ENCODE results near the gene TRO. TPM values are rescaled to one million over a fixed set of nuclear protein-coding genes. Genes with fewer than 3 reads are reported as not detected.

The TRO gene
- total RNA-seq, 1 donor from 2014 or later: 174 TPM

DNA sequence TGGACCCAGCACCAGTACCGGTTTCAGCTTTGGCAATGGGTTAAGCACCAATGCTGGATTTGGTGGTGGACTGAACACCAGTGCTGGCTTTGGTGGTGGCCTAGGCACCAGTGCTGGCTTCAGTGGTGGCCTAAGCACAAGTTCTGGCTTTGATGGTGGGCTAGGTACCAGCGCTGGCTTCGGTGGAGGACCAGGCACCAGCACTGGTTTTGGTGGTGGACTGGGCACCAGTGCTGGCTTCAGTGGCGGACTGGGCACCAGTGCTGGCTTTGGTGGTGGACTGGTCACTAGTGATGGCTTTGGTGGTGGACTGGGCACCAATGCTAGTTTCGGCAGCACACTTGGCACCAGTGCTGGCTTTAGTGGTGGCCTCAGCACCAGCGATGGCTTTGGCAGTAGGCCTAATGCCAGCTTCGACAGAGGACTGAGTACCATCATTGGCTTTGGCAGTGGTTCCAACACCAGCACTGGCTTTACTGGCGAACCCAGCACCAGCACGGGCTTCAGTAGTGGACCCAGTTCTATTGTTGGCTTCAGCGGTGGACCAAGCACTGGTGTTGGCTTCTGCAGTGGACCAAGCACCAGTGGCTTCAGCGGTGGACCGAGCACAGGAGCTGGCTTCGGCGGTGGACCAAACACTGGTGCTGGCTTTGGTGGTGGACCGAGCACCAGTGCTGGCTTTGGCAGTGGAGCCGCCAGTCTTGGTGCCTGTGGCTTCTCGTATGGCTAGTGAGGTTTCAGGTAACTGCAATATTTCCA, 9.8 kb downstream of the TRO start:
- no peak overlapping the region for H3K27ac Mint-ChIP-seq
- TF ChIP-seq, protein P1, sequence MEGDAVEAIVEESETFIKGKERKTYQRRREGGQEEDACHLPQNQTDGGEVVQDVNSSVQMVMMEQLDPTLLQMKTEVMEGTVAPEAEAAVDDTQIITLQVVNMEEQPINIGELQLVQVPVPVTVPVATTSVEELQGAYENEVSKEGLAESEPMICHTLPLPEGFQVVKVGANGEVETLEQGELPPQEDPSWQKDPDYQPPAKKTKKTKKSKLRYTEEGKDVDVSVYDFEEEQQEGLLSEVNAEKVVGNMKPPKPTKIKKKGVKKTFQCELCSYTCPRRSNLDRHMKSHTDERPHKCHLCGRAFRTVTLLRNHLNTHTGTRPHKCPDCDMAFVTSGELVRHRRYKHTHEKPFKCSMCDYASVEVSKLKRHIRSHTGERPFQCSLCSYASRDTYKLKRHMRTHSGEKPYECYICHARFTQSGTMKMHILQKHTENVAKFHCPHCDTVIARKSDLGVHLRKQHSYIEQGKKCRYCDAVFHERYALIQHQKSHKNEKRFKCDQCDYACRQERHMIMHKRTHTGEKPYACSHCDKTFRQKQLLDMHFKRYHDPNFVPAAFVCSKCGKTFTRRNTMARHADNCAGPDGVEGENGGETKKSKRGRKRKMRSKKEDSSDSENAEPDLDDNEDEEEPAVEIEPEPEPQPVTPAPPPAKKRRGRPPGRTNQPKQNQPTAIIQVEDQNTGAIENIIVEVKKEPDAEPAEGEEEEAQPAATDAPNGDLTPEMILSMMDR (IDR thresholded peaks at IDR 0.05; ENCODE audit: unreplicated experiment): no peak
- H3K4me3 Mint-ChIP-seq: no peak overlapping the region
- H3K27me3 Mint-ChIP-seq (ENCODE audit: low read depth): no peaks in the 10 kb centered on the region
- H3K9me3 Mint-ChIP-seq: peaks cover 24% of the 10 kb centered on the region
- H3K36me3 Mint-ChIP-seq: peaks cover 32% of the 10 kb centered on the region
- DNase-seq (ENCODE audit: low spot score in 2 of 2, unreplicated experiment in 2 of 2): no peak
- no peaks in the 10 kb centered on the region for H3K4me1 Mint-ChIP-seq

DNA sequence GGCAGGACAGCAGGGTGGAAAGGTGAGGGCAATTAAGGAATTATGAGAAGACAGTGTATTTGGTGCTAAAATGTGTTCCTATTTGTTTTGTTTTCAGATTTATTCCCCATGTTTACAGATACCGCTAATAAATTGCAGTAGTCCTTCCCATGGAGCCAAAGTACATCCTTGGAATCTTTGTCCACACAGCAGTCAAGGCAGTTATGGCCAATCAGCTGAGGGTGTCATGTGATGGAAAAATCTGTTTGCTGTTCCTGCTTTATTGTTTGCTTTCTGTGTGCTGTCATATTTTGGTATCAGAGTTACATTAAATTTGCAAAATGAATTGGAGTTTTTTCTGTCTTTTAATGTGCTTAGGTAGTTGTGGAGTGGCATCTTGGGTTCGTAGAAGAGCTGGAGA, 10.5 kb downstream of the TRO start:
- H3K27ac Mint-ChIP-seq: no peak overlapping the region
- peaks cover 26% of the 10 kb centered on the region for H3K36me3 Mint-ChIP-seq
- peaks cover 20% of the 10 kb centered on the region for H3K9me3 Mint-ChIP-seq
- no peaks in the 10 kb centered on the region for H3K27me3 Mint-ChIP-seq (ENCODE audit: low read depth)
- no peaks in the 10 kb centered on the region for H3K4me1 Mint-ChIP-seq
- DNase-seq (ENCODE audit: low spot score in 2 of 2, unreplicated experiment in 2 of 2): no peak
- H3K4me3 Mint-ChIP-seq: no peak overlapping the region
- TF ChIP-seq, protein P1 (IDR thresholded peaks at IDR 0.05; ENCODE audit: unreplicated experiment): no peak

DNA sequence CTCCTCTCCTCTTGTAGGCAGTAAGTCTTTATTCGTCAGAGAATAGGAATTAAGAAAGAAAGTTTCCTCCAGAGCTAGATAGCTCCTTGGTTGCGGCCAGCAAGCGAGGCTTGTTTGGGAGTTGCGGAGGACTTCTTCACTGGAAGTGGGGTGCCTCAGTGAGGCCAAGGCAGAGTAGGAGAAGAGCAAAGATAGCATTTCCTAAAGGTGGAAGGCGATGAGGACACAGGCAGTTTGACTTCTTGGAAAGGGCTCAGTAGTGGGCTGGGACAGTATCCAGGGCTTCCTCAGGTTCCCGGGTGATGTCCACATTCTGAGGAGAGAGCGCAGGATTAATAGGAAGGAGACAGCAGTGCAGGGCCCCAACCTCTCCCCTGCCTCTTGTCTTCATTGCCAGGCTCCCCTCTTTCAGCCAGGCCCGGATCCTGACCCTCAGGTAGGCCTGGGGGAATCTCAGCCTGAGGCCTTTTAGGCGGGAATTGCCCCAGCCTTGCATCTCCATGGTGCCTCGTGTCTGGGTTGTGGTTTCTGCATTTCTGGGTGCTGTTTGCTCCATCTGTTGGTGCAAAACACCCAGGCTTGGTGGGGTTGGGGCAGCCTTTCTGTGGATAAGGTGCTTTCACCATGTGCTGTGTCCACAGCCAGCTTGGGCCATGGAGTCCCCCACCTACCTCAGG, 12.7 kb downstream of the TRO start:
- Mint-ChIP-seq H3K27me3 (ENCODE audit: low read depth) (no peaks in the 10 kb centered on the region), H3K9me3 (peaks cover 13% of the 10 kb centered on the region), H3K4me3 (no peak overlapping the region), H3K27ac (peak overlapping the region; percentile 43), H3K4me1 (no peaks in the 10 kb centered on the region), H3K36me3 (peaks cover 10% of the 10 kb centered on the region)
- DNase-seq (ENCODE audit: low spot score in 2 of 2, unreplicated experiment in 2 of 2): no peak
- TF ChIP-seq, protein P1 (IDR thresholded peaks at IDR 0.05; ENCODE audit: unreplicated experiment): no peak

DNA sequence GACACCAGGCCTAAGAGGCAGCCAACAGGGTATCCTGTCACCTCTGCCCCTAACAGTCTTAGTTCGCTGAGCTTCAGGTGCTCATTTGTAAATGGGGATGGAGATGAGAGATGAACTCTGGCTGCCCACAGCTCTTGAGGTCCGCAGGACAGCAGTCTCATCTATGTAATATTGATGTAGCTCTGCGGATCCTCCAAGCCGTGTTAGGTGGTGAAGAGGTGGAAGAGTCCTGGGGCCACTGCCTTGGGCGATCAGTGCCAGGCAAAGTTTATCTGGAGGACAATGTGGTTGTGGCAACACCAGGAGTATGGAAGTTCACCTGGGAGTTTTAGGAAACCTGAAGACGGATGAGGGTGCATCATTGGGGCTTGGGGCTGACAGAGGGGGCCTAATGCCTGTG, 13.4 kb downstream of the TRO start:
- Mint-ChIP-seq H3K36me3 (peaks cover 7% of the 10 kb centered on the region), H3K9me3 (peaks cover 10% of the 10 kb centered on the region)

DNA sequence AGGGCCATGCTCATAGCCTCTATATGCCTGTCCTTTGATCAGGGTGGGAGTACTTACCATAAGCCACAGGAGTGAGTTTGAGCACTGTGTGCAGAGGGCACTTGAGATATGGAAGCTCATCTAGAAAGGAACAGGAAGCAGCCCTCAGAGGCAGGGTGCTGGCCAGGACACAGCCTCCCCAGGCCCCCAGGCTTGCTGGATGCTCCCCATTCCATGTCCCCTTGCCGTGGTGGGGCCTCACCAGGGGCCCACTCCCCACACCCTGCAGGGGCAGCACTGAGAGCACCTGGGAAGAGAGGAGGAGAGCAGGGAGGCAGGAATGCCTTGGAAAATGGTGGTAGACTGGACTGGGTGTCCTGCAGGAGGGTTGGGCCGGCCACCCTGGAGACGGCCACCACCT, 14.3 kb downstream of the TRO start:
- H3K9me3 Mint-ChIP-seq: peaks cover 10% of the 10 kb centered on the region
- no peak overlapping the region for H3K27ac Mint-ChIP-seq

More for the DNA sequence above, 13.4 kb downstream of the TRO start:
- Mint-ChIP-seq H3K27ac (no peak overlapping the region), H3K27me3 (ENCODE audit: low read depth) (no peaks in the 10 kb centered on the region), H3K4me1 (no peaks in the 10 kb centered on the region), H3K4me3 (no peak overlapping the region)
- DNase-seq (ENCODE audit: low spot score in 2 of 2, unreplicated experiment in 2 of 2): no peak
- TF ChIP-seq, protein P1 (IDR thresholded peaks at IDR 0.05; ENCODE audit: unreplicated experiment): no peak

More for the DNA sequence above, 14.3 kb downstream of the TRO start:
- Mint-ChIP-seq H3K36me3 (peaks cover 7% of the 10 kb centered on the region), H3K4me3 (no peak overlapping the region), H3K27me3 (ENCODE audit: low read depth) (no peaks in the 10 kb centered on the region), H3K4me1 (no peaks in the 10 kb centered on the region)
- TF ChIP-seq, protein P1 (IDR thresholded peaks at IDR 0.05; ENCODE audit: unreplicated experiment): no peak
- DNase-seq (ENCODE audit: low spot score in 2 of 2, unreplicated experiment in 2 of 2): no peak

All from mesothelial cell of epicardium (in vitro differentiated cells).